Suprapubic skin (tissue), 4 donors: ENCODE data around the gene ASPHD2.

Experiments
- EP300 ChIP-seq: sonication (generic); formaldehyde crosslinking; IDR thresholded peaks from one replicate; pipeline ENCODE4 v1.6.1; 2017; ENCODE audit warnings: antibody characterized with exemption
- POLR2AphosphoS5 ChIP-seq, 3 donors: sonication (generic); formaldehyde crosslinking; IDR thresholded peaks; one replicate each; pipeline ENCODE4 v1.6.1; 2017; ENCODE audit warnings: antibody characterized with exemption in 3 of 3
- TF ChIP-seq, protein P1 (sequence below), 2 donors: fragments of 200-600 bp in 1 of 2; fragments of 450-650 bp in 1 of 2; sonication (generic) in 1 of 2; IDR thresholded peaks; one replicate each; pipeline ENCODE4 v1.5.1; 2016 to 2019; ENCODE audit warnings: antibody characterized with exemption in 2 of 2, mild to moderate bottlenecking in 1 of 2, moderate library complexity in 1 of 2

DNA sequence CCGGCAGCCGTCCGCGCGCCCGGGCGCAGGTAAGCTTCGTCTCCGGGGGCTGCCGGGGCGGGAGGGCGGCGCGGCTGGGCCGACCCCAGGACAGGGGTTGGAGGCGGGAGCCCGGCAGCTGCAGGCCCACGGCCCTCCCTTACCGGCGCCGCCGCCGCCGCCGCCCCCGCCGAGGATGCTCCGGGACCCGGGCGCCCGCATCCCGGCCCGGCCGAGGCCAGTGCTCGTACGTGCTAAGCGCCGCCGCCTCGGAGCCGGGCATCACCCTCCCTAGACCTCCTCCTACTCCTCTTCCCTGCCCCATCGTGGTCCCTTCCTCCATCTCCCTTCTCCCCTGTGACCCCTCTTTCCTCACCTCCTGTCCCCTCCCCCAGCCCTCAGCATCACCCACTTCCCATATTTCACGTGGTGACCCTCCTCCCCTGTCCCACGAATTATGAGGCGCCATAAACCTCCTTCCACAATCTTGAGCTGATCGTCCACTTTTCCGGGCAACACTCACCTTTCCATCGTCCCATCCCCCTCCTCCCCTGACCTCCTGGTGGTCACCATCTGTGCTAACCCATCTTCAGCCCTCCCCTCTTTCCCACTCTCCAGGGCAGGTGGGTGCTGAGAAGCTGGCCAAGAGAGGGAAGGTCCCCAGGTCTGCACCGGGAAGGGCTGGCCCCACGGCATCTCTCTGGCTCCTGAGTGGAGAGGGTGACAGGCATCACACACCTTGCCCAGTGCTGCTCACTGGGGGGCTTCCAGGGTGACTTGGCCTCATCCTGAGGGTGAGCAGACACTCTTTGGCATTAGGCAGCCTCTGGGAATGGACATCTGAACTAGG is 612 bp downstream of the ASPHD2 start:
- TF ChIP-seq, protein P1, sequence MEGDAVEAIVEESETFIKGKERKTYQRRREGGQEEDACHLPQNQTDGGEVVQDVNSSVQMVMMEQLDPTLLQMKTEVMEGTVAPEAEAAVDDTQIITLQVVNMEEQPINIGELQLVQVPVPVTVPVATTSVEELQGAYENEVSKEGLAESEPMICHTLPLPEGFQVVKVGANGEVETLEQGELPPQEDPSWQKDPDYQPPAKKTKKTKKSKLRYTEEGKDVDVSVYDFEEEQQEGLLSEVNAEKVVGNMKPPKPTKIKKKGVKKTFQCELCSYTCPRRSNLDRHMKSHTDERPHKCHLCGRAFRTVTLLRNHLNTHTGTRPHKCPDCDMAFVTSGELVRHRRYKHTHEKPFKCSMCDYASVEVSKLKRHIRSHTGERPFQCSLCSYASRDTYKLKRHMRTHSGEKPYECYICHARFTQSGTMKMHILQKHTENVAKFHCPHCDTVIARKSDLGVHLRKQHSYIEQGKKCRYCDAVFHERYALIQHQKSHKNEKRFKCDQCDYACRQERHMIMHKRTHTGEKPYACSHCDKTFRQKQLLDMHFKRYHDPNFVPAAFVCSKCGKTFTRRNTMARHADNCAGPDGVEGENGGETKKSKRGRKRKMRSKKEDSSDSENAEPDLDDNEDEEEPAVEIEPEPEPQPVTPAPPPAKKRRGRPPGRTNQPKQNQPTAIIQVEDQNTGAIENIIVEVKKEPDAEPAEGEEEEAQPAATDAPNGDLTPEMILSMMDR (IDR thresholded peaks at IDR 0.05): no peak
- TF ChIP-seq POLR2AphosphoS5 (IDR thresholded peaks at IDR 0.05) (no peak), EP300 (no peak)
